SK-N-SH (cell line): ENCODE measurements around the gene MICB. TPM values are rescaled to one million over a fixed set of nuclear protein-coding genes. Genes with fewer than 3 reads are reported as not detected.
"Not testable (repeated sequence)": the region's sequence is repeated elsewhere in the genome, so short reads cannot be mapped to it uniquely, and the experiment has no call there.

ENCODE experiments used
- CTCF ChIA-PET: fragments of 300-600, 350-600 bp; formaldehyde crosslinking; extraction: SDS; loops from one replicate; lab custom pipeline; 2021; lab: Yijun Ruan, JAX
- POLR2A ChIA-PET: fragments of 350-600 bp; sonication (Branson Sonifier 250); formaldehyde crosslinking; extraction: SDS; loops from one replicate; lab custom pipeline; 2020; ENCODE audit warnings: antibody characterized with exemption, inconsistent platforms; lab: Yijun Ruan, JAX
- DNase-seq: peaks from one replicate; pipeline ENCODE4 v3.0.0; 2012
- H2AFZ ChIP-seq: fragments of 200-600 bp; sonication (generic); 2 replicates; pipeline ENCODE4 v1.8.1; 2016; ENCODE audit warnings: antibody characterized with exemption, mild to moderate bottlenecking, low read depth
- H3F3A ChIP-seq: fragments of 200-600 bp; sonication (generic); replicated peaks from 2 replicates; pipeline ENCODE3; 2016; ENCODE audit warnings: antibody characterized with exemption, mild to moderate bottlenecking; ENCODE audit not compliant: insufficient read depth
- H3K27ac ChIP-seq, 2 experiments: fragments of 200-500 bp in 1 of 2; fragments of 200-600 bp in 1 of 2; sonication (Bioruptor generic) in 1 of 2; sonication (generic), shearing (Covaris generic) in 1 of 2; 2 replicates each; pipeline versions ENCODE4 v1.5.1 to v1.6.1; 2014 to 2016; ENCODE audit warnings: low read depth in 2 of 2, inconsistent platforms in 1 of 2, low read length in 1 of 2, mild to moderate bottlenecking in 1 of 2, mixed read lengths in 1 of 2
- H3K27me3 ChIP-seq: fragments of 200-600 bp; sonication (generic), shearing (Covaris generic); 2 replicates; pipeline ENCODE4 v1.6.1; 2016; ENCODE audit warnings: mixed run types; ENCODE audit not compliant: insufficient read depth
- H3K36me3 ChIP-seq, 2 experiments: fragments of 200-500 bp in 1 of 2; fragments of 200-600 bp in 1 of 2; sonication (Bioruptor generic) in 1 of 2; sonication (generic) in 1 of 2; replicated peaks in 1 of 2; 2 replicates each; pipeline versions ENCODE3 to v1.5.1; 2014 to 2016; ENCODE audit warnings: low read length in 1 of 2, mild to moderate bottlenecking in 1 of 2; ENCODE audit not compliant: insufficient read depth in 2 of 2, control insufficient read depth in 1 of 2
- H3K4me1 ChIP-seq, 2 experiments: fragments of 200-500 bp in 1 of 2; fragments of 200-600 bp in 1 of 2; sonication (Bioruptor generic) in 1 of 2; sonication (generic), shearing (Covaris generic) in 1 of 2; 2 replicates each; pipeline versions ENCODE4 v1.5.1 to v1.6.1; 2014 to 2016; ENCODE audit warnings: low read depth in 1 of 2, low read length in 1 of 2, mixed run types in 1 of 2; ENCODE audit not compliant: insufficient read depth in 2 of 2, control insufficient read depth in 1 of 2
- H3K4me2 ChIP-seq: fragments of 200-600 bp; sonication (generic), shearing (Covaris generic); 2 replicates; pipeline ENCODE4 v1.6.1; 2017; ENCODE audit warnings: mixed run types
- H3K4me3 ChIP-seq, 2 experiments: fragments of 200-500 bp in 1 of 2; fragments of 200-600 bp in 1 of 2; sonication (Bioruptor generic) in 1 of 2; sonication (generic), shearing (Covaris generic) in 1 of 2; 2 replicates each; pipeline versions ENCODE4 v1.5.1 to v1.8.1; 2014 to 2016; ENCODE audit warnings: low read depth in 2 of 2, inconsistent platforms in 1 of 2, low read length in 1 of 2, mild to moderate bottlenecking in 1 of 2, mixed read lengths in 1 of 2, moderate library complexity in 1 of 2
- H3K79me2 ChIP-seq: fragments of 200-600 bp; sonication (generic); 2 replicates; pipeline ENCODE4 v1.8.1; 2017; ENCODE audit warnings: mild to moderate bottlenecking; ENCODE audit not compliant: insufficient read depth
- H3K9ac ChIP-seq: fragments of 200-600 bp; sonication (generic); 2 replicates; pipeline ENCODE4 v1.6.1; 2017; ENCODE audit warnings: mixed run types
- H3K9me2 ChIP-seq: fragments of 200-600 bp; sonication (generic); 2 replicates; pipeline ENCODE4 v1.6.1; 2017; ENCODE audit warnings: mixed run types
- H3K9me3 ChIP-seq: fragments of 200-600 bp; sonication (generic); 2 replicates; pipeline ENCODE4 v1.6.1; 2017; ENCODE audit warnings: mixed run types, mild to moderate bottlenecking, moderate library complexity
- H4K20me1 ChIP-seq: fragments of 200-600 bp; sonication (generic); 2 replicates; pipeline ENCODE4 v1.6.1; 2017; ENCODE audit warnings: mild to moderate bottlenecking, mixed run types; ENCODE audit not compliant: insufficient read depth
- CTCF ChIP-seq: fragments of 200-600 bp; sonication (generic); IDR thresholded peaks from 2 replicates; pipeline ENCODE4 v1.6.1; 2017; ENCODE audit warnings: antibody characterized with exemption, mild to moderate bottlenecking, moderate library complexity
- EZH2phosphoT487 ChIP-seq: fragments of 200-600 bp; sonication (generic); IDR thresholded peaks from 2 replicates; pipeline ENCODE4 v1.6.1; 2017; ENCODE audit warnings: low read depth, mixed run types, mild to moderate bottlenecking, antibody characterized with exemption, moderate library complexity, borderline replicate concordance
- FOSL2 ChIP-seq: IDR thresholded peaks from 2 replicates; pipeline ENCODE4 v1.4.0; 2012; ENCODE audit warnings: low read depth, mild to moderate bottlenecking, moderate library complexity, borderline replicate concordance
- GABPA ChIP-seq: IDR thresholded peaks from 2 replicates; pipeline ENCODE4 v1.4.0; 2012; ENCODE audit warnings: low read depth, mild to moderate bottlenecking
- GATA2 ChIP-seq: sonication (generic); formaldehyde crosslinking; IDR thresholded peaks from 2 replicates; pipeline ENCODE4 v1.5.0; 2020; ENCODE audit warnings: mild to moderate bottlenecking, missing genetic modification reagents
- JUND ChIP-seq: IDR thresholded peaks from 2 replicates; pipeline ENCODE4 v1.4.0; 2012
- MXI1 ChIP-seq: IDR thresholded peaks from 2 replicates; pipeline ENCODE4 v1.6.1; 2012; ENCODE audit warnings: mild to moderate bottlenecking, low read depth, low read length, improper control_type of control experiment
- NFIC ChIP-seq: IDR thresholded peaks from 2 replicates; pipeline ENCODE4 v1.4.0; 2012; ENCODE audit warnings: borderline replicate concordance
- NRF1 ChIP-seq: IDR thresholded peaks from 2 replicates; pipeline ENCODE4 v1.6.1; 2012; ENCODE audit warnings: low read depth, mild to moderate bottlenecking, low read length
- RAD21 ChIP-seq: IDR thresholded peaks from 2 replicates; pipeline ENCODE4 v1.6.1; 2012; ENCODE audit warnings: mild to moderate bottlenecking, low read length
- RCOR1 ChIP-seq: fragments of 150-350 bp; IDR thresholded peaks from 2 replicates; pipeline ENCODE4 v1.6.1; 2017; ENCODE audit warnings: antibody characterized with exemption, low read length
- REST ChIP-seq: IDR thresholded peaks from 2 replicates; pipeline ENCODE4 v1.6.1; 2012; ENCODE audit warnings: mild to moderate bottlenecking, low read depth, low read length, moderate library complexity
- TCF12 ChIP-seq: IDR thresholded peaks from 2 replicates; pipeline ENCODE4 v1.4.0; 2012
- TEAD4 ChIP-seq: IDR thresholded peaks from 2 replicates; pipeline ENCODE4 v1.4.0; 2012; ENCODE audit warnings: mild to moderate bottlenecking, borderline replicate concordance; ENCODE audit not compliant: insufficient read depth
- WGBS: methylation state at CpG from one replicate; pipeline ENCODE4 v1.1.6; 2017; ENCODE audit warnings: low lambda C conversion rate; 5-methylcytosine and 5-hydroxymethylcytosine counted together
- polyA plus RNA-seq, 3 experiments: library from polyadenylated mRNA; depleted of rRNA; stranded (reverse); fragments of >200 nt; gene quantifications; 2 replicates each; pipeline ENCODE4 v1.2.3, GENCODE V29; 2012
- TF ChIP-seq, protein P1 (sequence below): IDR thresholded peaks from 2 replicates; pipeline ENCODE4 v1.4.0; 2012; ENCODE audit warnings: low read depth, borderline replicate concordance
- TF ChIP-seq, protein P2 (sequence below): IDR thresholded peaks from 2 replicates; pipeline ENCODE4 v1.4.0; 2012; ENCODE audit warnings: low read depth, borderline replicate concordance
- TF ChIP-seq, protein P3 (sequence below): fragments of 150-350 bp; IDR thresholded peaks from 2 replicates; pipeline ENCODE4 v1.6.1; 2017; ENCODE audit warnings: antibody characterized with exemption, low read length, low read depth, borderline replicate concordance
- TF ChIP-seq, protein P4 (sequence below): IDR thresholded peaks from 2 replicates; pipeline ENCODE4 v1.4.0; 2012; ENCODE audit warnings: low read depth

MICB gene
- polyA plus RNA-seq, 1 of the 3 experiments (the other 2 are of a cell fraction), result 9.7 TPM

DNA sequence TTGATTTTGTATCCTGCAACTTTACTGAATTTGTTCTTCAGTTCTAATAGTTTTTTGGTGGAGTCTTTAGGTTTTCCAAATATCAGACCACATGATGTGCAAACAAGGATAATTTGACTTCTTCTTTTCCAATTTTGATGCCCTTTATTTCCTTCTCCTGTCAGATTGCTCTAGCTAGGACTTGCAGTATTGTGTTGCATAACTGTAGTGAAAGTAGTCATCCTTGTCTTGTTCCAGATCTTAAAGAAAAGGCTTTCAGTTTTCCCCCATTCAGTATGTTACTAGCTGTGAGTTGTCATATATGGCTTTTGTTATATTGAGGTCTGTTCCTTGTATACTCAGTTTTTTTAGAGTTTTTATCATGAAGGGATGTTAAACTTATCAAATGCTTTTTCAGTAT, 4.6 kb downstream of the MICB start:
- Histone ChIP-seq H3K36me3 (no peaks in the 10 kb centered on the region), H3K4me3 (no peak overlapping the region), H3K9me3 (no peaks in the 10 kb centered on the region), H3K27ac (no peak overlapping the region), H3K4me1 (peaks cover 0 to 2% of the 10 kb centered on the region in 2 experiments; a peak in 1 of 4 replicates), H3K79me2 (peaks cover 18% of the 10 kb centered on the region), H3K4me2 (no peak overlapping the region), H4K20me1 (no peaks in the 10 kb centered on the region), H3F3A (peaks cover under 1% of the 10 kb centered on the region), H3K9ac (no peak overlapping the region), H2AFZ (no peak overlapping the region), H3K27me3 (no peaks in the 10 kb centered on the region), H3K9me2 (no peaks in the 10 kb centered on the region)
- no peak for DNase-seq
- ChIA-PET CTCF (interaction anchor here (1.1 kb wide), 1 partner anchor 78 kb away, joined by 3 read pairs; no protein-coding TSS in a partner anchor), POLR2A (no interaction called here)
- TF ChIP-seq NFIC (no peak), TEAD4 (no peak), RAD21 (no peak), GATA2 (CRISPR knock-in tag) (no peak), EZH2phosphoT487 (no peak), GABPA (no peak), FOSL2 (no peak), RCOR1 (no peak), MXI1 (no peak), CTCF (no peak), JUND (no peak), TCF12 (no peak), NRF1 (no peak), REST (no peak)
- TF ChIP-seq, protein P1, sequence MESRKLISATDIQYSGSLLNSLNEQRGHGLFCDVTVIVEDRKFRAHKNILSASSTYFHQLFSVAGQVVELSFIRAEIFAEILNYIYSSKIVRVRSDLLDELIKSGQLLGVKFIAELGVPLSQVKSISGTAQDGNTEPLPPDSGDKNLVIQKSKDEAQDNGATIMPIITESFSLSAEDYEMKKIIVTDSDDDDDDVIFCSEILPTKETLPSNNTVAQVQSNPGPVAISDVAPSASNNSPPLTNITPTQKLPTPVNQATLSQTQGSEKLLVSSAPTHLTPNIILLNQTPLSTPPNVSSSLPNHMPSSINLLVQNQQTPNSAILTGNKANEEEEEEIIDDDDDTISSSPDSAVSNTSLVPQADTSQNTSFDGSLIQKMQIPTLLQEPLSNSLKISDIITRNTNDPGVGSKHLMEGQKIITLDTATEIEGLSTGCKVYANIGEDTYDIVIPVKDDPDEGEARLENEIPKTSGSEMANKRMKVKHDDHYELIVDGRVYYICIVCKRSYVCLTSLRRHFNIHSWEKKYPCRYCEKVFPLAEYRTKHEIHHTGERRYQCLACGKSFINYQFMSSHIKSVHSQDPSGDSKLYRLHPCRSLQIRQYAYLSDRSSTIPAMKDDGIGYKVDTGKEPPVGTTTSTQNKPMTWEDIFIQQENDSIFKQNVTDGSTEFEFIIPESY, result no peak
- TF ChIP-seq, protein P2, sequence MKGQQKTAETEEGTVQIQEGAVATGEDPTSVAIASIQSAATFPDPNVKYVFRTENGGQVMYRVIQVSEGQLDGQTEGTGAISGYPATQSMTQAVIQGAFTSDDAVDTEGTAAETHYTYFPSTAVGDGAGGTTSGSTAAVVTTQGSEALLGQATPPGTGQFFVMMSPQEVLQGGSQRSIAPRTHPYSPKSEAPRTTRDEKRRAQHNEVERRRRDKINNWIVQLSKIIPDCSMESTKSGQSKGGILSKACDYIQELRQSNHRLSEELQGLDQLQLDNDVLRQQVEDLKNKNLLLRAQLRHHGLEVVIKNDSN, result no peak
- TF ChIP-seq, protein P3, sequence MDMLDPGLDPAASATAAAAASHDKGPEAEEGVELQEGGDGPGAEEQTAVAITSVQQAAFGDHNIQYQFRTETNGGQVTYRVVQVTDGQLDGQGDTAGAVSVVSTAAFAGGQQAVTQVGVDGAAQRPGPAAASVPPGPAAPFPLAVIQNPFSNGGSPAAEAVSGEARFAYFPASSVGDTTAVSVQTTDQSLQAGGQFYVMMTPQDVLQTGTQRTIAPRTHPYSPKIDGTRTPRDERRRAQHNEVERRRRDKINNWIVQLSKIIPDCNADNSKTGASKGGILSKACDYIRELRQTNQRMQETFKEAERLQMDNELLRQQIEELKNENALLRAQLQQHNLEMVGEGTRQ, result no peak
- TF ChIP-seq, protein P4, sequence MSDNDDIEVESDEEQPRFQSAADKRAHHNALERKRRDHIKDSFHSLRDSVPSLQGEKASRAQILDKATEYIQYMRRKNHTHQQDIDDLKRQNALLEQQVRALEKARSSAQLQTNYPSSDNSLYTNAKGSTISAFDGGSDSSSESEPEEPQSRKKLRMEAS, result no peak

GRCh38 chr6:31509036-31509435, 11.1 kb downstream of the MICB start:
- H3F3A ChIP-seq, H3K79me2 ChIP-seq, CTCF ChIA-PET, H3K36me3 ChIP-seq, H3K27ac ChIP-seq, H3K4me1 ChIP-seq, H4K20me1 ChIP-seq, POLR2A ChIA-PET, H3K27me3 ChIP-seq, H2AFZ ChIP-seq, H3K4me2 ChIP-seq, H3K4me3 ChIP-seq, H3K9me3 ChIP-seq, H3K9me2 ChIP-seq, DNase-seq, H3K9ac ChIP-seq: not testable (repeated sequence)
- 33% methylated on average over 1 of the region's 2 CpGs for WGBS
